HG02763 (cell line): ENCODE results near the gene ELN.

Experiments
- ATAC-seq: cut with Tn5 transposase; IDR thresholded peaks from one replicate; pipeline ENCODE4 v1.9.1; 2021; ENCODE audit warnings: mild to moderate bottlenecking, moderate library complexity; ENCODE audit not compliant: unreplicated experiment

The ELN gene

DNA sequence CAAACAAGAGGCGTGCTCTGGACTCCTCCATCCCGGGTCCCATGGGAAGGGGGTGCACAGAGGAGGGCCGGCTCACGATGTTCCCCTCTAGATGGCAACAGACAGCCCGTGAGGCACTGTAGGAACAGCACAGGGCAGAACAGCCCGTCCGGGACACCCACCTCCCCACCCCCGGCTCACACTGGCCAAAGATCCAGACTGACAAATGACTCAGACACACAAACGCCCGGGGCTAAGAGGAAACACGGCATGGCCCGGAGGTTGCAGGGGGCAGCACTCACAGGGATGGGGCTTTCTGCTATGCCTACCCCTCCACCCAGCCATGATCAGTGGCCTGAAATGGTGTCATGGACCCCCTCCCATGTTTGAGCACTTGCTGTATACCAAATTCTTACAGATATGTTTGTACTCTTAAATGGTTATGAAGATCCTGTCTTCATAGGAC is 4.9 kb upstream of the ELN start:
- no peak for ATAC-seq

DNA sequence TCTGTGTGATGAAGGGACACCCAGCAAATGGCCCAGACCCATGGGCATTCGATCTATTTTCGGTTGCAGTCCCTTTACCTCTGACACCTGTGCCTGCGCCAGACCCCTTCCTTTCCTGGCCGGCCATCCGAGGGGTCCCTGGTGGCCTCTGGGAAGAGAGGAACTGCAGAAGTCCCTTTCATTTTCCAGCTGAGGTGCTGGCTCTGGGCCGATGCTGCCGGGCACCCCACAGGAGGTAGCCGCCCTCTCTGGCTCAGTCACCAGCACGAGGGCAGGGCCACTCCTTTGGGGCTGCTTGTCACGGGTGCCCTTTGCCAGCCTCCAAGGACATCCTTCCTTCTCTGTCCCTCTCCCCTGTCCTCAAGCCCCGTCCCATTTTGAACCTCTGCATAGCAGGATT is 4.2 kb upstream of the ELN start:
- ATAC-seq: no peak

DNA sequence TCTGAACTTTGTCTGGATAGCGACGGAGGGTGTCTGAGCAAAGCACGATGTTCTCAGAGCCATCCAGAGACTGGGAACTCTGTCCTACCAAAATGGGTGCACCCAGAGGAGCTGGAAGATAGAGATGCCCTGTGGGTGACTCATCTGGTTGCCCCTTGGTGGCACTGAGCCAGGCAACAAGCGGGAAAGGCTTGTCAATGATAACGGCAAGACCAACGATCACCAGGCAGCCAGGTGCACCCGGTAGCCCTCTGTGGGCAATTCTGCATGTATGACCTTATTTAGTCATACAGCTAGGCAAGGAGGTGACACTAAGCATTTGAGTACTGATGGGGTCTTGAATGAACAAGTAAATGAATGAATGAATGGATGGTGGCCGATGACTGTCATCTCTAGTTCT is 2.8 kb upstream of the ELN start:
- no peak for ATAC-seq

DNA sequence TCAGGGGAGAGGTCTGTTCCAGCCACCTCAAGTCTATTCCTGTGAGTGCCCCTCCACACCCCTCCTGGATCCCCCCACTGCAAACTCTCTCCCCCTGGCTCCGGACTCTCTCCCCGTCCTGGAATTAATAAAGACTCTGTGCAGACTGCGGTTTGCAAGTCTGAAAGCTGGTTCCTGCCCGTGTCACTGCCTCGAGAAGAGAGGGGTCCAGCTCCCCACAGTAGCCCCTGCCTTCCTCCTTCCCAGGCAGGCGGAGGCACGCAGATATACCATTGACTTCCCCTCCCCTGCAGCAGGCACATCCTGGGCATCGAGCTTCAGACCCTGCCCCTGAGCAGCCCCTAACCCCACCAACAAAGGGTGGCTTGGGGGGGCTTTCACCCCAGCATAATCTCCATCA is 2.2 kb upstream of the ELN start:
- ATAC-seq: no peak

DNA sequence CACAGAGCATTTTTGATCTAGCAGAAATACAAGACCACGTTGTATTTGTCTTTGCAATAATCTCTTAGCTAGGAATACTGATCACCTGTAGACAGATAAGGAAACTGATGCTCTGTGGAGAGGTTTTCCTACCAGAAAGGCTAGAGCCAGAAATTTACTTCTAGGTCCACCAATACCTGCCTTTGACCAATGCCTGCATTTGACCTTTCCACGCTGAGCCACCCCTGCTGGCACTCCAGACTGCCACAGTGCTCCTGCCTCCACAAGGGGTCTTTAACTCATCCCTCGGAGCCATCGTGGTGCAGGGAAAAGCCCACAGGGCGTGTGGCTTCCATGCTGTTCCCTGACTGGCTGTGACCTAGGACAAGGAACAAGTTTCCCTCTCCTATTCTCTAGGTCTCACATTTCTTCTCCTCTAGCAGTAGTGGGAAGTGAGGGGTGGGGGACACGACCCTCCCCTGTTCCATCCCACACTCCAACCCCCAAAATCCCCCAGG is 1.5 kb upstream of the ELN start:
- no peak for ATAC-seq

DNA sequence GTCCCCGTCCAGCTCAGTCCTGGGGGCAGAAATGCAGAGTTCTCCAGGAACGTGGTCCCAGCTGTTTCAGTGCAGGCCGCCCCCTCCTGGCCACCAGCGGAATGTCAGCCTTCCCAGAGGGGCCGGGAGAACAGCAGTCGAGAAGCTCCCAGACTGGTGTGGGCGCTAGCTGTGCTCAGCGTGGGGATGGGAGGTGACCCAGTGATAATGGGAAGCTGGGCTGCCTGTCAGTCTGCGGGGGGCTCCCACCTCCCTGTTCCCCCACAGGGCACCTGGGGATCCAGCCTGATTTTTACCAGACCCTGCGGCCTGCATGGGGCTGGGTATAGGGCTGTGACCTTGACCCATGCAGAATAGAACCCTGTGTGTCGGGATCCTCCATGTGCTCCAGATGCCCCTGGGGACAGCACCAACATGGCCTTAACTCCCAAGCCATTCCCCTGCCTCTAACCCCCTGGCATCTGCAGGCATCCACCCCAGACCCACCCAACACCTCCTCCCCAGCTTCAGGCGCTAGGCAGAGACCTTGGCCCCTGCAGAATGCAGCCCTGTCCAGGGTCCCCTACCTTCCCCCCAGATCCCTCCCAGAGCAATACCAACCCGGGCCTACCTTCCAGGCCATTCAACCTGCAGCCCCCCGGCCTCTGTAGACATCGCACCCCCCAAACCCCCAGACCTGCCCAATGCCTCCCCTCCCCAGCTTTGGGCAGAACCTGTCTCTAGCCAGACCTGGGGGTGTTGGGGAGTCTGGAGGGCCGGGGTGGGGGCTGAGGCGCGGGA is 880 bp upstream of the ELN start:
- ATAC-seq: no peak

DNA sequence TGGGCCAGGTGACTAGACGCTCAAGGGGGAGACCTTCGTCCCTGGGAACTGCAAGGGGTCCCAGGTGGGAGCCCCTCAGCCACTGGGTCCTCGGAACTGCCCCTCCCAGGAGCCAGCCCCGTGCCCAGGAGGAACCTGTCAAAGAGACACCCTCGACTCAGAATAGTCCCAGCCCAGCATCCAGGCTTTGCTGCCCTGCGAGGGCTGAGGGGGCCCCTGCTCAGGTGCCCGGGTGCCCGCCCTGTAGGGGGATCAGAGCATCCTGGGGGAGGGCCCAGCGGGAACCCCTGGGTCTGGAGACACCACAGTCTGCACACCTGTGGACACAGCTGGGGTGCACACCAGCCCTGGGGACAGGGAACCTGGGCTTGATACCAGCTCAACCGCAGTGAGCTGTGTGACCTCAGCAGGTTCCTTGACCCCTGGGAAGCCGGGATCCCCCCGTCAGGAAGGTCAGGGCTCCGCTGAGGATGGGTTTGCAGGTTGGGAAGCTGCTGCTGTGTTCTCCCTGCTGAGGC is 407 bp downstream of the ELN start:
- ATAC-seq: no peak

DNA sequence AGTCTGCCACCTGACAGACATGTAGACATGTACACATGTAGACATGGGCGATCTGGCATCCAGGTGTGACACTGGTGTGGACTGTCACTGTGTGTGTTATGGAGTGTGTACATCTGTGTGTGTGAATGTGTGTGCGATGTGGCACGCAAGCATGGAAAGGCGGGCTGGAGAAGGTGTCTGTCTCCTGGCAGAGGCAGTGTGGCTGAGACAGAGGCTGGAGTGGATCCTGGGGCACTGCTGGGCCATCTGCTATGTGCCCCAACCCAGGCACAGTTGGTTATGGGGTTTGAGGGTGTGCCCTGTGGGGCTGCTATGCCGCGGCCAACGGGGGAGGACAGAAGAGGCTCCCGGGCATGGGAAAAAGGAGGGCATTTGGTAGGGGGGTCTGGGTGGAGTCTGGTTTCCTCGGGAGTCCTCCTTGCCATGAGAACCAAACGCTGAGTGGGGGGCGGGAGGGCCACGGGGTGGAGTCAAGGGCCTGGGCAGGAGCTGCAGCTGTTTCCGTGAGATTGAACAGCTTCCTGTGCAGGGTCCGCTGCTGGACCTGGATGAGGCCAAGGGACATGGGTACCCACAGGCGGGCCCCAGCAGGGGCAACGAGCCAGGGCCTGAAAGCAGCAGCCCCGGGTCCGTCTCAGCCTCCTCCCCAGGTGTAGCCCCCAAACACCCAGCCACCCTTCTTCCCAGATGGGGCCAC is 1.3 kb downstream of the ELN start:
- ATAC-seq: no peak

DNA sequence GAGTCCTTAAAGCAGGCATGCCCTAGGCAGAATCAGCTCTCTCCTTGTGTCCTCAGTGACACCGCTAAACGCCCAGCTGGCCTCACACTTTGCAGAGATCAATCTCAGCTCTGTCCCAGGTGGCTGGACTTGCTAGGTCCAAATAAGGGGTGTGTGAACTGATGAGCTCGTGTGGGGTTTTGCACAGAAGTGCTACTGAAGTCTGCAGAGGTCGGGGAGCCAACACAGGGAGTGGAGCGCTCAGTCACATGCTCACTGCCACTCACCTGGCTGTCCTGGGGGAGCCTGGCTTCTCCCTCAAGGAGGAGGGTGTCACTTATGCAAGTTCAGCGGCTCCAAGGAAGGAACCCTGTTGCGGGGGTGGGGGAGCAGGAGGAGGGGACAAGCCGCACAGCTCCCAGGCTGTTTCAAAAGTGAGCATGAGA is 2.0 kb downstream of the ELN start:
- ATAC-seq: no peak

DNA sequence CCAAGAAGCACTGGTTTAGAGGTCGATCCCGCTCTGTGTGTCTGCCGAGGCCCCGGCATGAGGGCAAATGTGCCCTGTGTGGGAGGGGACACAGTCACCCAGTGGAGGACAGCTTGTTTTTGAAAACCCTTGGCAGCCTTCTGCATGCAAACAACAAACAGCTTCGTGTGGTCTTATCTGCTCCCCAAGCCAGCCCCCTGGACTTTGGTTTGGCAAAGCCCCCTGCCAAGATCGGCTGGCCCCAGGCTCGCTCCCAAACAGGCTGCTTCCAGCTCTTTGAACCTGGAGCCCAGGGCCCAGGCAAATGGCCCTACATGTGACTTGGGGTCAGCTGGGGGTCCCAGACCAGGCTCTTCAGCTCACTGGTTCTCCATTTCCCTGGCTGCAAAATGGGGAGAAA is 2.9 kb downstream of the ELN start:
- no peak for ATAC-seq

DNA sequence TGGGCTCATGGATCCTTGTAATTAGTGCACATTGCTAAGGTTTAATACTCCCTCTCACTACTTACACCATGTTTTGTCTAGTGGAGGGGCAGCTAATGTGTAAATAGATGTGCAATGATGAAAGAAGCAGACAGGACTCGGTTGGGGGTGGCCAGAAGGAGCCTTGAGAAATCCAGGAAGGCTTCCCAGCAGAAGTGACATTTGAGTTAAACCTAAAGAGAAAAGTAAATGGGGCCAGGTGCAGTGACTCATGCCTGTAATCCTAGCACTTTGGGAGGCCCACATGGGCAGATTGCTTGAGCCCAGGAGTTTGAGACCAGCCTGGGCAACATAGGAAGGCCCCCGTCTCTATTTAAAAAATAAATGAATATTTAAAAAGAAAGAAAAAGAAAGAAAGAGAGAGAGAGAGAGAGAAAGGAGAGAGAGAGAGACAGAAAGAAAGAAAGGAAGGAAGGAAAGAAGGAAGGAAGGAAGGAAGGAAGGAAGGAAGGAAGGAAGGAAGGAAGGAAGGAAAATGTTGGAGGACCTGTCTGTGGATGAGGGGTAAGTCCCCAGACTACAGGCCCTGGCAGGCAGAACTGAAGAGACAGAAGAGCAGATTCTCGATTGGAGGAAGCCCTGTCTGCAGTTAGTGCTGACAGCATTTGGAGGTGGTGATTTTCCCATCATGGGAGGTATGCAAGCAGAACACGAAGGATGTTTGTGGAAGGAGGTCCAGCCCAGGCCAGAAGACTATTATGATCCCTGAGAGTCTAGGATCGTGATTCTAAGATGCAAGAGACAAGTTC is 3.6 kb downstream of the ELN start:
- no peak for ATAC-seq

DNA sequence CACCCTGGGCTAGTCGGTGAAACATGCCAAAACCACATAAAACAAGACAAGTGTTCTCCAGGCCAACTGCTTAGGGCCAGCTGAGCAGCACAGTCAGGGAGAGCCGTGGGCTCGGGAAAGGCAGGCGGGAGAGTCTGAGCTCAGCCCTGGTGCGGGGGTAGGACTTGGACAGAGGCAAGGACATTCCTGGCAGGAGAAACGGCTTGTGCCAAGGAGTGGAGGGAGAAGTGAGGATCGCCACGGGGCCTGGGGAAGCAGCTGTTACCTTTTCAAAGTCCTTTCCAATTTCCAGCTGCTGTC is 4.2 kb downstream of the ELN start:
- no peak for ATAC-seq

DNA sequence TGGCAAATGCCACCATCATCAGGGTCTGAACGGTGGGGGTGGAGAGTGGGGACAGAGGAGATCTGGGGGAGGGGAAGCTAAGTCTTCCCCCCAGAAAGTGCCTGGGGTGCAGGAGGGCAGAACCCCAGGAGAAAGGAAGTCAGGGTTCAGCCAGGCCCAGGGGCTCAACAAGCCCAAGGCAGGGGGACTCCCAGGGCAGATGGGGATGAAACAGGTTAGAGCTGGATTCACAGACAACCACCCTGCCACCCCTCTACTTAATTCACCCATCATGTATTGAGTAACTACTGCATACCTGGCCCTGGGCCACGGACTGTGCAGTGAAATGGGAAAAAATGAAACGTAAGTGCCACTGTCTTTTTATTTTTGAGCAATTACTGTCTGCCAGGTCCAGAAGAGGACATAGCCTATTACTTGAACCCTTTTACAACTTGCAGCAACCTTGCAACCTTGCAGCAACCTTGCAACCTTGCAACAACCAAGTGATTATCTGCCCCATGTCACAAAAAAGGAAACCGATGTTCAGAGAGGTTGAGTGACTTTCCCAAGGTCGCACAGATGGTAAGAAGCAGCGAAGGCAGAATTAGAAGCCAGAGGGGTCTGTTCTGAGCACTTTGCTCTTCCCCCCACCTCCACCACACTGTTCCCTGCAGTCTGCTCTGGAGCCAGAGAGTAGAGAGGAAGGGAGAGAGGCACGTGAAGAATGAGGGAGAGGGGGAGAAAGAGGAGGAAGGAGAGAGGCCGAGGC is 4.8 kb downstream of the ELN start:
- ATAC-seq: no peak

DNA sequence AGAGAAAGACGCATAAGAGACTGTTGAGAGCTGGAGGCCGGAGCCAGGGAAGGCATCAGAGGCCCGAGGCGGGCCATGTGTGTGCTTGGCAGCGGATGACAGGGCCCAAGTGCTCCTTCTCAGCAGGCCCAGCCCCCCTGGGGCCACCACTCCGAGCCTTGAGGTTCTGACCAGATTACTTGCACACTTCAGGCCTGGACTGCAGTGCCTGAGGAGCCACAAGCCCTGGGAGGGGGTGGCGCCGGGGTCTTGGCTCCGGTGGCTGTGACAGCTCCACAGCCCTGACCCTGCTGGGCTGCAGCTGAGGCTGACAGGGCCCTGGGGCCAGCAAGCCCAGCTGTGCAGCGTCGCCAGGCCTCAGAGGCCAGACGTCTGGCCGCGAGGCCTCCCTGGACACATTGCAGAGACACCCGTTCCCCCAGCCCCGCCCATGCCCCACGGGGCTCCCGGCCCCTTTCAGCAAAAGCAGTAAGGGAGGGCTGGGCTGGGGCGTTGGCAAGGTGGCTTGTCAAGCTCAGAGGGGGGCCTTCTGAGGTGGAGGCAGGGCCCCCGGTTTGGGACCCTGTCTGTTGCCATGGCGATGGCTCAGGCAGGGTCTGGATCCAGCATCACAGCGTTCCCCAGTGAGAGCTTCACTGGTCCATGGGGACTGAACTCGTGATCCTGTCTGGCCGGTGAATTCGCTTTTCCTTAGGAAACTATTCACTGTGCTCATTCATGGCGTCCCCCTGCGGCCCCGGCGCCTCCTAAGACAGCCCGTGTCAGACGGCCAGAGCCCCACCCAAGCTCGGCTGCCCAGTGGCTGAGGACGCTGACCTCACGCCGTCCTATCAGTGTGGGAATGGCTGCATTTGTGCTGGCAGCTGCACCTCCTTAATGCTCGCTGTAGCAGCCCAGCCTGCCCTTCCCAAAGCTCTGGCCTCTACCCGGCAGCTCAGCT is 5.7 kb downstream of the ELN start:
- no peak for ATAC-seq

DNA sequence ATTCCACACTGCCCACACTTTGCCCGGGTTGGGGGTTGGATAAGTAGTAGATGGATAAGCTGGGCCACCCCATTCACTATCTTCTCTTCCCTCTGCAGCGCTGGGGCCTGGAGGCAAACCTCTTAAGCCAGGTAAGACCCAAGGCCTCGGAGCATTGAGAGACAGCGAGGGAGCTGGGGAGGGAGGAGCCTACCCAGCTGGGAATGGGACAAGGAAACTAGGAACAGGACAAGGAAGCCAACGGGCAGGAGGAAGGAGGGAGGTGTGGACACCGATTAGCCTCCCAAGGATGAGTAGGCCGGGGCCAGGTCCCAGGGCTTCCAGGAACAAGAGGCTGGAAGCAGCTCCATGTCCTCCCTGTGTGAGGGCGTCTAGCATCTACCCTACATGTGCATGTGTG is 9.6 kb downstream of the ELN start:
- ATAC-seq: no peak

DNA sequence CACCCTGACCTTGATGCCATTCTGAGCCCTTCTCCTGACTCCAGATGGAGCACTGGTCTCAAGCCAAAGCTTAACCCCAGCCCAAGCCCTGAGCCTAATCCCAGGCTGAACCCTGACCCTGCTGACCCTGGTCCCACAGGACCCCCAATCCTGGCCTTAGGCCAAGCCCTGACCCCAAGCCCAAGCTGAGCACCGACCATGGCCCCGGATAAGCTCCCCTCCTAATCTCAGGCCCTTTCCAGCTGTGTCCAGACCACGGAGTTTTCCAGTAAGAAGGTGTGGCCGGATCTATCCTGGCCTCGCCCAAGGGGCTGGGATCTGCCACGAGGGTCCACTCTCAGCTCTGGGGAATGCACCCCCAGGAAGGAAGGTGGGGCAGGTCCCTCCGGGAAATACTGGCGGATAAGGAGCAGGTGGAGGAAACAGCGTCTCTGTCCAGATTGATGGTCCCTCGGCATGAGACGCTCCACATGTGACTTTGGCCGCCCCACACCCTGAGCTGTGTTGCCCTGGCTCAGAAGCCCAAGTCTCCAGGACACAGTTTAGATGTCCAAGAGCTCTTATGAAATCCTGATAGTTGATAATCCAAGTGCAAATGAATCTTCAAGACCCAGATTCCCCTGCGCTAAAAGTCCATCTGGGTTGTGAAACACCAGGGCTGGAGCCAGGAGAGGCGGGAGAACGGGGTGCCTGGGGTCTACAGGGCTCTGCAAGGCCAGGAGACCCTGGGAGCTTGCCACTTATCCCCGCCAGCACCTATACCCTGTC is 10.4 kb downstream of the ELN start:
- ATAC-seq: no peak

DNA sequence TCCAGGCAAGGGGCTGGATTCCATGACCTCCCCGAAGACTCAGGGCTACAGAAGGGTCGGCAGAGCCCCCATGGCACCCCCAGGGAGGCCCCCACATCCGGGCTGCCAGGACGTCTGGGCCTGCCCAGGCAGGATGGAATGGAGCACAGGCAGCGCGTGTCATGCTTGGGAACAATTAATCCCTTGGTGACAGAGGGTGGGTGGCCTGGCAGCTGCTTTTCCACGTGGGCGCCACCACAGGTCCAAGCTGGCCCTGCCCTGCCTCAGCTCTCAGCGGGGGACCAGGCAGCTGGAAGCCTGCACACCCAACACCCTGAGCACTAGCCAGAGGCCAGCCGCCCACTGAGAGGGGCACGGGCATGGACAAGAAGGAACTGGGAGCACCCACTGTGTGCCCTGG is 11.4 kb downstream of the ELN start:
- ATAC-seq: no peak

DNA sequence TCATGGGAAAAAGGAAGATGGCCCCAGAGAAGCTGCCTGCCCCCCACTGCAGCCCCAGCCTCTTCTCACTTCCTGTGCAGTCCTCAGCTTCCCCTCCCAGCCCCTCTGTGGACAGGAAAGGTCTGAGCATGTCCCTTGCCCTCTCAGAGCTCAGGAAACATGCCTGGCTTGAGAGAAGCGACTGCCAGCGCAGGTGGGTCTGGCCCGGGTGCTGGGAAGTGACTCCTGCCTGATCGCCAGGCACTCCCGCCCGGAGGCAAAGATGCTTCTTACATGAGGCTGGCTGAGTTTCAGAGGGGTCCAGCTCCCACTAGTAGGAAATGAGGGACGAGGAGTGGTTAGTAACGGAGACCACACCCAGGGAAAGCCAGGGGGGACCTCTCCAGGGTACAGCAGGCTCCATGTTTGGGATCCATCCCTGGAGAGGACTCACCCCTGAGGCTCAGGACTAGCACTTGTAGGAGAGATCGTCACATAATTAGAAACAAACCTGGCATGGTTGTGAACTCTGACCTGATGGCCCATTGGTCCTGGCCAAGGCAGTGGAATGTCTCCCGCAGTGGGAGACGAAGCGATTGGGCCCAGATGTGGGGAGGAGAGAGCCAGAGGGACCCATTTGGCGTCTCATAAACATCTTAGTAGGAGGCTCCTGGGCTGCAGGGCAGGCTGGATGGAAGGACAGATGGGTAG is 12.3 kb downstream of the ELN start:
- no peak for ATAC-seq
